ENCODE results near the gene LRG1. TPM values are rescaled to one million over a fixed set of nuclear protein-coding genes. Genes with fewer than 3 reads are reported as not detected.

The LRG1 gene
- polyA plus RNA-seq, 1 of the 3 experiments (the other 2 are of a cell fraction) = 0.12 TPM

GRCh38 chr19:4586245-4586644 lies 46.4 kb upstream of the LRG1 start:
- Histone ChIP-seq H3F3A (replicated peaks; ENCODE audit: insufficient read depth) (peaks cover 14% of the 10 kb centered on the region), H4K20me1 (ENCODE audit: insufficient read depth) (no peaks in the 10 kb centered on the region), H2AFZ (ENCODE audit: low read depth) (no peak overlapping the region), H3K27me3 (ENCODE audit: insufficient read depth) (peaks cover 14% of the 10 kb centered on the region; the same call in 1 of the 2 replicates), H3K9me3 (no peaks in the 10 kb centered on the region), H3K79me2 (ENCODE audit: insufficient read depth) (no peaks in the 10 kb centered on the region), H3K36me3 (replicated peaks in 1 of 2; ENCODE audit: control insufficient read depth in 1 of 2, insufficient read depth in 2 of 2, low read length in 1 of 2) (no peaks in the 10 kb centered on the region), H3K9ac (no peak overlapping the region), H3K9me2 (no peaks in the 10 kb centered on the region), H3K4me3 (ENCODE audit: low read depth in 2 of 2, low read length in 1 of 2) (no peak overlapping the region), H3K4me1 (ENCODE audit: control insufficient read depth in 1 of 2, insufficient read depth in 2 of 2, low read depth in 1 of 2, low read length in 1 of 2) (peaks cover 0 to 8% of the 10 kb centered on the region in 2 experiments; a peak in 1 of 4 replicates), H3K27ac (ENCODE audit: low read depth in 2 of 2, low read length in 1 of 2) (no peak overlapping the region), H3K4me2 (no peak overlapping the region)
- DNase-seq = no peak
- POLR2A ChIA-PET = no interaction called here
- CTCF ChIA-PET = interaction anchor here (1.4 to 5.8 kb wide), 5 partner anchors 9 to 51 kb away, joined by 11 to 47 read pairs (median 15); no protein-coding TSS in a partner anchor
- no peak for TF ChIP-seq TAF1 (IDR thresholded peaks at IDR 0.05; ENCODE audit: borderline replicate concordance, low read depth, low read length)
- TF ChIP-seq FOSL2 (IDR thresholded peaks at IDR 0.05; ENCODE audit: borderline replicate concordance, low read depth) = no peak
- no peak for TF ChIP-seq SMC3 (IDR thresholded peaks at IDR 0.05; ENCODE audit: low read depth, low read length)
- no peak for TF ChIP-seq FOXJ3 (CRISPR knock-in tag; IDR thresholded peaks at IDR 0.05)
- TF ChIP-seq RCOR1 (IDR thresholded peaks at IDR 0.05; ENCODE audit: low read length) = no peak
- TF ChIP-seq, protein P1, sequence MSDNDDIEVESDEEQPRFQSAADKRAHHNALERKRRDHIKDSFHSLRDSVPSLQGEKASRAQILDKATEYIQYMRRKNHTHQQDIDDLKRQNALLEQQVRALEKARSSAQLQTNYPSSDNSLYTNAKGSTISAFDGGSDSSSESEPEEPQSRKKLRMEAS (IDR thresholded peaks at IDR 0.05; ENCODE audit: low read depth) = no peak
- TF ChIP-seq FOXM1 (IDR thresholded peaks at IDR 0.05; ENCODE audit: low read depth) = no peak
- WGBS (ENCODE audit: low lambda C conversion rate) = 32% methylated on average over 6 of the region's 6 CpGs

DNA sequence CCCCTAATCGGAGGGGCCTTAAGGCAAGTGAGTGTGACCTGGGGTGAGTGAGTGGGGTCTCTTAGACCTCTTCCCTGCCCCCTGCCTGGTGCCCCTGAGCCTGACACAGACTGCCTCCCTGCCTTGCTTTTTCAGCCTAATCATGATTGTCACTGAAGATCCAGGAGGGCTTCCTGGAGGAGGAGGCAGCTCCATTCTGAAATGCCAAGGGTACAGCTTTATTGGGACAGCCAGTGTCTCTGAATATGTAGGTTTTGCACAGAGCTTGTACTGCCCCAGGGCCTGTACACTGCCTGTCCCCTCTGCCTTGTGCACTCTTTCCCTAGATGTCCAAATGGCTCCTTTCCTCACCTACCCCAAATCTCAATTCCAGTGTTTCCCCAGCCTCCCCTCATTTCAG lies 45.7 kb upstream of the LRG1 start:
- H2AFZ ChIP-seq (ENCODE audit: low read depth) = no peak overlapping the region
- TF ChIP-seq, protein P2, sequence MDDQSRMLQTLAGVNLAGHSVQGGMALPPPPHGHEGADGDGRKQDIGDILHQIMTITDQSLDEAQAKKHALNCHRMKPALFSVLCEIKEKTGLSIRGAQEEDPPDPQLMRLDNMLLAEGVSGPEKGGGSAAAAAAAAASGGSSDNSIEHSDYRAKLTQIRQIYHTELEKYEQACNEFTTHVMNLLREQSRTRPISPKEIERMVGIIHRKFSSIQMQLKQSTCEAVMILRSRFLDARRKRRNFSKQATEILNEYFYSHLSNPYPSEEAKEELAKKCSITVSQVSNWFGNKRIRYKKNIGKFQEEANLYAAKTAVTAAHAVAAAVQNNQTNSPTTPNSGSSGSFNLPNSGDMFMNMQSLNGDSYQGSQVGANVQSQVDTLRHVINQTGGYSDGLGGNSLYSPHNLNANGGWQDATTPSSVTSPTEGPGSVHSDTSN (IDR thresholded peaks at IDR 0.05) = no peak
- TF ChIP-seq JUND (IDR thresholded peaks at IDR 0.05) = no peak
- TF ChIP-seq GATA2 (CRISPR knock-in tag; IDR thresholded peaks at IDR 0.05) = no peak
- no peak for TF ChIP-seq FOXM1 (IDR thresholded peaks at IDR 0.05; ENCODE audit: low read depth)
- TF ChIP-seq, protein P3, sequence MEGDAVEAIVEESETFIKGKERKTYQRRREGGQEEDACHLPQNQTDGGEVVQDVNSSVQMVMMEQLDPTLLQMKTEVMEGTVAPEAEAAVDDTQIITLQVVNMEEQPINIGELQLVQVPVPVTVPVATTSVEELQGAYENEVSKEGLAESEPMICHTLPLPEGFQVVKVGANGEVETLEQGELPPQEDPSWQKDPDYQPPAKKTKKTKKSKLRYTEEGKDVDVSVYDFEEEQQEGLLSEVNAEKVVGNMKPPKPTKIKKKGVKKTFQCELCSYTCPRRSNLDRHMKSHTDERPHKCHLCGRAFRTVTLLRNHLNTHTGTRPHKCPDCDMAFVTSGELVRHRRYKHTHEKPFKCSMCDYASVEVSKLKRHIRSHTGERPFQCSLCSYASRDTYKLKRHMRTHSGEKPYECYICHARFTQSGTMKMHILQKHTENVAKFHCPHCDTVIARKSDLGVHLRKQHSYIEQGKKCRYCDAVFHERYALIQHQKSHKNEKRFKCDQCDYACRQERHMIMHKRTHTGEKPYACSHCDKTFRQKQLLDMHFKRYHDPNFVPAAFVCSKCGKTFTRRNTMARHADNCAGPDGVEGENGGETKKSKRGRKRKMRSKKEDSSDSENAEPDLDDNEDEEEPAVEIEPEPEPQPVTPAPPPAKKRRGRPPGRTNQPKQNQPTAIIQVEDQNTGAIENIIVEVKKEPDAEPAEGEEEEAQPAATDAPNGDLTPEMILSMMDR (IDR thresholded peaks at IDR 0.05) = no peak
- no peak for TF ChIP-seq RCOR1 (IDR thresholded peaks at IDR 0.05; ENCODE audit: low read length)
- no peak for TF ChIP-seq ELF1 (IDR thresholded peaks at IDR 0.05)
- TF ChIP-seq EP300 (IDR thresholded peaks at IDR 0.05; ENCODE audit: borderline replicate concordance in 1 of 2, low read depth in 1 of 2, low read length in 1 of 2) = no peak
- no peaks in the 10 kb centered on the region for H4K20me1 ChIP-seq (ENCODE audit: insufficient read depth)
- ChIA-PET CTCF (interaction anchor here (0.8 to 5.8 kb wide), 7 partner anchors 8 to 51 kb away, joined by 4 to 47 read pairs (median 11); no protein-coding TSS in a partner anchor), POLR2A (no interaction called here)
- no peaks in the 10 kb centered on the region for H3K36me3 ChIP-seq (replicated peaks in 1 of 2; ENCODE audit: control insufficient read depth in 1 of 2, insufficient read depth in 2 of 2, low read length in 1 of 2)
- no peak overlapping the region for H3K4me2 ChIP-seq
- no peaks in the 10 kb centered on the region for H3K9me2 ChIP-seq
- no peaks in the 10 kb centered on the region for H3K79me2 ChIP-seq (ENCODE audit: insufficient read depth)
- peaks cover 0 to 8% of the 10 kb centered on the region in 2 experiments; a peak in 1 of 4 replicates for H3K4me1 ChIP-seq (ENCODE audit: control insufficient read depth in 1 of 2, insufficient read depth in 2 of 2, low read depth in 1 of 2, low read length in 1 of 2)
- H3K4me3 ChIP-seq (ENCODE audit: low read depth in 2 of 2, low read length in 1 of 2) = no peak overlapping the region
- peaks cover 8% of the 10 kb centered on the region; the same call in 1 of the 2 replicates for H3K27me3 ChIP-seq (ENCODE audit: insufficient read depth)
- 60% methylated on average over 1 of the region's 1 CpG for WGBS (ENCODE audit: low lambda C conversion rate)
- H3K27ac ChIP-seq (ENCODE audit: low read depth in 2 of 2, low read length in 1 of 2) = no peak overlapping the region
- DNase-seq = no peak
- peaks cover 14% of the 10 kb centered on the region for H3F3A ChIP-seq (replicated peaks; ENCODE audit: insufficient read depth)
- H3K9ac ChIP-seq = no peak overlapping the region
- no peaks in the 10 kb centered on the region for H3K9me3 ChIP-seq

Data from SK-N-SH (cell line).